ENCODE measurements around the gene SZRD1.

Gene SZRD1

DNA sequence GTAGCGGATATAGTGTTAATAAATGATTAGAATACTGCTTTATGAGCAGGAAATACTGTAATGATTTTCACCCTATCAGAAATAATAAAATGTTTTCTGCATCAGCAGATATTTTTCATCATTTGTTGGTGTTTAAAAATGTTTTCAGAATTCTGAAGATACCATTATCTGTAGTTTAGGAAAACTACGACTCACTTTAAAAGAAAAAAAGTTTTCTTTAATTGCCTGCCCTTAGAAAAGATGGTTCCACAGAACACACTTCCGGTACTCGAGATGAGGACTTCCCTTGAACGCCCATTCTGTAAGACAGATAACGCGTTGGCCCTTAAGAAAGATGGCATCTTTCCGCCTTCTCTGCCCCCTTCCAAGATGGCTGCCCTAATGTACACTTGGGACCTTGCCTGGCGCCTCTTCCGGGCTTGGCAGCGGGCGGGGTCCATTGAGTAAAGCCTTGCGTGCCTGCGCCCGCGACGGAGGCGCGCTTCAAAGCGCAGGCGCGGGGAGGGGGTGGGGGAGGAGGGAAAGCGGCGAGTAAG, at the start of gene SZRD1:
Gene SZRD1 (plus strand): TSS at position 521 of the 536 bp plus-strand sequence. CDS start 16 bp downstream, outside the sequence.
- peak within 1 kb of the TSS; percentile 93 for H3K4me3 Mint-ChIP-seq
- peak within 1 kb of the TSS; percentile 98 for H3K27ac Mint-ChIP-seq
- peaks cover 22% of the 10 kb centered on the region for H3K4me1 Mint-ChIP-seq
- H3K9me3 Mint-ChIP-seq: no peaks in the 10 kb centered on the region
- peaks cover 13% of the 10 kb centered on the region for H3K27me3 Mint-ChIP-seq (ENCODE audit: low read depth, poor library complexity)
- peak; percentile 91 for DNase-seq
- peaks cover 2% of the 10 kb centered on the region for H3K36me3 Mint-ChIP-seq (ENCODE audit: low read depth)
- TF ChIP-seq, protein P1, sequence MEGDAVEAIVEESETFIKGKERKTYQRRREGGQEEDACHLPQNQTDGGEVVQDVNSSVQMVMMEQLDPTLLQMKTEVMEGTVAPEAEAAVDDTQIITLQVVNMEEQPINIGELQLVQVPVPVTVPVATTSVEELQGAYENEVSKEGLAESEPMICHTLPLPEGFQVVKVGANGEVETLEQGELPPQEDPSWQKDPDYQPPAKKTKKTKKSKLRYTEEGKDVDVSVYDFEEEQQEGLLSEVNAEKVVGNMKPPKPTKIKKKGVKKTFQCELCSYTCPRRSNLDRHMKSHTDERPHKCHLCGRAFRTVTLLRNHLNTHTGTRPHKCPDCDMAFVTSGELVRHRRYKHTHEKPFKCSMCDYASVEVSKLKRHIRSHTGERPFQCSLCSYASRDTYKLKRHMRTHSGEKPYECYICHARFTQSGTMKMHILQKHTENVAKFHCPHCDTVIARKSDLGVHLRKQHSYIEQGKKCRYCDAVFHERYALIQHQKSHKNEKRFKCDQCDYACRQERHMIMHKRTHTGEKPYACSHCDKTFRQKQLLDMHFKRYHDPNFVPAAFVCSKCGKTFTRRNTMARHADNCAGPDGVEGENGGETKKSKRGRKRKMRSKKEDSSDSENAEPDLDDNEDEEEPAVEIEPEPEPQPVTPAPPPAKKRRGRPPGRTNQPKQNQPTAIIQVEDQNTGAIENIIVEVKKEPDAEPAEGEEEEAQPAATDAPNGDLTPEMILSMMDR (IDR thresholded peaks at IDR 0.05): no peak

GRCh38 chr1:16318555-16318954, 48.5 kb upstream of the SZRD1 start:
- no peak overlapping the region for H3K4me3 Mint-ChIP-seq
- TF ChIP-seq, protein P1 (IDR thresholded peaks at IDR 0.05): no peak
- peak overlapping the region; percentile 73 for H3K27ac Mint-ChIP-seq
- peaks cover 13% of the 10 kb centered on the region for H3K36me3 Mint-ChIP-seq (ENCODE audit: low read depth)
- H3K9me3 Mint-ChIP-seq: no peaks in the 10 kb centered on the region
- peaks cover 25% of the 10 kb centered on the region for H3K4me1 Mint-ChIP-seq
- DNase-seq: peak; percentile 12
- H3K27me3 Mint-ChIP-seq (ENCODE audit: low read depth, poor library complexity): peaks cover 4% of the 10 kb centered on the region

GRCh38 chr1:16321176-16321867, 45.7 kb upstream of the SZRD1 start:
- Mint-ChIP-seq H3K27me3 (ENCODE audit: low read depth, poor library complexity) (peaks cover 4% of the 10 kb centered on the region), H3K36me3 (ENCODE audit: low read depth) (peaks cover 11% of the 10 kb centered on the region), H3K27ac (no peak overlapping the region), H3K9me3 (no peaks in the 10 kb centered on the region), H3K4me3 (no peak overlapping the region), H3K4me1 (peaks cover 25% of the 10 kb centered on the region)
- no peak for DNase-seq
- TF ChIP-seq, protein P1 (IDR thresholded peaks at IDR 0.05): no peak

GRCh38 chr1:16324456-16324890, 42.6 kb upstream of the SZRD1 start:
- H3K4me3 Mint-ChIP-seq: no peak overlapping the region
- H3K36me3 Mint-ChIP-seq (ENCODE audit: low read depth): peaks cover 31% of the 10 kb centered on the region
- peaks cover 7% of the 10 kb centered on the region for H3K4me1 Mint-ChIP-seq
- H3K27me3 Mint-ChIP-seq (ENCODE audit: low read depth, poor library complexity): no peaks in the 10 kb centered on the region
- DNase-seq: no peak
- no peak overlapping the region for H3K27ac Mint-ChIP-seq
- TF ChIP-seq, protein P1 (IDR thresholded peaks at IDR 0.05): no peak
- H3K9me3 Mint-ChIP-seq: no peaks in the 10 kb centered on the region

- TF ChIP-seq, protein P1 (IDR thresholded peaks at IDR 0.05): no peak
- Mint-ChIP-seq H3K36me3 (ENCODE audit: low read depth) (peaks cover 39% of the 10 kb centered on the region), H3K9me3 (peaks cover 4% of the 10 kb centered on the region), H3K27ac (no peak overlapping the region), H3K4me3 (no peak overlapping the region), H3K27me3 (ENCODE audit: low read depth, poor library complexity) (no peaks in the 10 kb centered on the region), H3K4me1 (no peaks in the 10 kb centered on the region)
- DNase-seq: no peak
Observed at GRCh38 chr1:16326833-16327404, 40.1 kb upstream of the SZRD1 start.

All from nephron progenitor cell (in vitro differentiated cells).